OCI-M2 (cell line): Measurements from ENCODE around the gene PRKAA2.

Source experiments
- DNase-seq: peaks from one replicate; lab custom pipeline; 2025; ENCODE audit not compliant: unreplicated experiment; lab: John Stamatoyannopoulos, UW

The PRKAA2 gene

DNA sequence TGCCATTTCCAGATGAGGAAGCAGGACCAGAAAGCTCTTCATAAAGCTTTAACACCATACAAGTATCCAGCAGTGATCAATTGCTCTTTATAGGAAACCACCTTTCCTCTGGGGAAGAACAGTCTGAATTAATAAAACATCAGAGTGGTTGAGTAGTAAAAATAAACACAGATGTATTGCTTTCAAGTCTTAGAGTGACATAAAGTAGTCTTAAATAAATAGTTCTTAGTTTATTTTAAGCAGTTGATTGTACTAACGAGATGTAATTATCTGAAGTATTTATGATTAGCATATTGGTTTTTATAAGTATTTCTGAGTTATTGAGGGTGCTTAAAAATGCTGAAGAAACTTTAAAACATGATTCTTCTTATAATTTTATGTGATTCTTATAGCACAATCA lies 67.0 kb downstream of the PRKAA2 start:
- no peak for DNase-seq

GRCh38 chr1:56713112-56713511 lies 68.0 kb downstream of the PRKAA2 start:
- no peak for DNase-seq

DNA sequence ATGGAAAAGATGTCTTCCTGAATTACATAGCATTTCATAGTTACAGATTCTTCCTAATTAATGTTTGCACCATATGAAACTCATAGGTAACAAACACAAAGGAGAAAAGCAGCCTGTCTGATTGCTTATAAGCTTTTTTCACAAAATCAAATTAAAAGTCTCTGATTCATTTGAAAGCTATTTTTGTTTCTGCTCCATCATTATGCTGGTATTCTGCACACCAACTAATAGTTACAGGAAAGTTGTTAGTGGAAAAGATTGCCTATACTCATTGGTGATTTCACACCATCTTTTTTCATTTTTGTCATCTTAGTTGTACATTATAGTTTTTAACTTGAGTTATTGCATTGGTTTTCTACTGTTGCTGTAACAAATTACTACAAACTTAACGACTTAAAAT lies 70.0 kb downstream of the PRKAA2 start:
- DNase-seq, result no peak

GRCh38 chr1:56719171-56719570 lies 74.1 kb downstream of the PRKAA2 start:
- no peak for DNase-seq

GRCh38 chr1:56726706-56727105 lies 81.6 kb downstream of the PRKAA2 start:
- no peak for DNase-seq

DNA sequence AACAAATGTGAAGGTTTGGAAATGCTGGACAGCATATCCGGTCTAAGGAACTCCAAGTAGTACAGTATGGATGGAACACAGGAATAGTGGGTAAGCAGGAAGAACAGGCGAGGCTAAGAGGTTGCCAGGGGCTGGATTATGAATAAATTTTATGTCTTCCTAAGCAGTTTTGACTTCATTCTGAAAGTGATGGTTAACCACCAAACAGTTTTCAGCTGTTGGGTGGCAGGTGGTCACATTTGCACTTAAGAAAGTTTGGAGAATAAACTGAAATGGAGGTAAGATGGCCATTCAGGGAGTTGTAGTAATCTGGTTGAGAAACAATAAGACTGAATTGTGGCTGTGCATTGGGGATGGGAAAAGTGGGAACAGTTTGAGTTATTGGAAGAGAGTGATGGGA lies 83.8 kb downstream of the PRKAA2 start:
- DNase-seq, result no peak

- DNase-seq, result no peak
Observed at GRCh38 chr1:56745231-56745630, 100.1 kb downstream of the PRKAA2 start.

DNA sequence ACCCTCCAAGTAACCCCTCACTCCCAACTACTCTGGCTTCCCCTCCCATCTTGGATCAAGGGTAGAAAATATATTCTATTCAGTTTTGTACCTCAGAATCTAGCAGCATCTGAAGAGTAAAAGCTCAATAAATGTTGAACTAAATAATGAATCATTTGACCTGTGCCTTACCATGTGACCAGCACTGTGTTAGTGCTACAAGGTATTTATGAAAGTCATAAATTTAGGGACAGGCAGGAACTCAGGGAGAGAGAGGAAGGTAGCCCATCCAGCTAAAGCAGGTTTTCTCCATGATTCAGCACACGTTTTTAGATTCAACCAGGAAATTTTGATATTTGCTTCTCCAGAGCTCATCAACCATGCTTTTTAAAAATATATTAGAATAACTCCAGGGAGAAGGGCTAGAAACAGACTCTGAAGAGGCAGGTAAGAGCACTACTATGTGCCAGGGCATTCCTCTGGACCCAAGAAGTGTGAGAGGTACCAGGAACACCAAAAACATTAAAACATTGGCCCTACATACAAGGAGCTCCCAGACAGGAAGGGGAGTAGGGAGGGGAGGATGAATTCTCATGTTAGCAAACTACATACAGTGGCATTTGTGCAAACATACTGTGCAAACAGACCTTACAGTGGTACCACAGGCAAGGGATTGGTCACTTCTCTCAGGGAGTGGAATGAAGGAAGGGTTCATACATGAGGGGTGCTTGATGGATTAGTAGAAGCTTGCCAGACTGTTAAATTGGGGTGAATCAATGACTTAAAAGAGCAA lies 109.8 kb downstream of the PRKAA2 start:
- DNase-seq, result no peak

GRCh38 chr1:56755911-56756310 lies 110.8 kb downstream of the PRKAA2 start:
- DNase-seq, result no peak

DNA sequence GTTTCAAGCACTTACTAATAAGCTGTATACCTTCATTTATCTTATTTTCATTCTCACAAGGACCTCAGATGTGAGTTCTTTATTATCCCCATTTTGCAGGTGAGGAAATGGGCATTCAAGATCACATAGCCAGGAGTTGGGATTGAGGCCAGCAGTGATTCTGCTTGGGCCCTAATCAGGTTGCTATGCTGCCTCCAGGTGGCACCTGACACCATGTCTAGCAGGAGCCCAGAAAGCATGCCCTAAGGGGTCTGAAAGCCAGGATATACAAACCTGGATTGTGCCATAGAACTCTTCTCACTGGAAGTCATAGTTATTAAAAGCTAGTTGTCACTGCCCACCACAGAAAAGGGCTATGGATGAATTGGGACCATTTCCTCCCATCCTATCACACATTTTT lies 113.0 kb downstream of the PRKAA2 start:
- no peak for DNase-seq

DNA sequence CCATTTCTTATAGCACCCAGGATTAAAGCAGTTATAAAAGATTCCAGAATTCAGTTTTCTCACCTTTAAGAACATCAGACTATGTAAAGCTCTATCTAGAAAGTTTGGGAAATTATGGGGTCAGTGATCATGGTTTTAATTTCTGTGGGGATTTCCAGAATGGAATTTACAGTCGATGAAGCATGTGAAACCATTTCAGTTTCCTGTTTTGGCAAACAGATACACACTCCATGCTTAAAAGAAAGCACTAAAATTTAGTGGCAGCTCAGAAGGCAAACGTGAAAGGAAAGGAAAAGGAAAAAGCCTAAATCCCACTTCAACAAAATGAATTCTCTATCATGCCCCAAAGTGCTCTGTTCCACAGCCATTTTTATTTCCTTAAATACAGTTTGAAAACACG lies 113.7 kb downstream of the PRKAA2 start:
- no peak for DNase-seq
